GM18868 (cell line): ENCODE results near the gene RHEB.
A peak's percentile ranks its signal among the peaks of the same experiment; 100 is the strongest.

Experiments used
- ATAC-seq: cut with Tn5 transposase; IDR thresholded peaks from one replicate; pipeline ENCODE4 v1.9.1; 2021; ENCODE audit warnings: mild to moderate bottlenecking, moderate library complexity; ENCODE audit not compliant: unreplicated experiment

RHEB gene

DNA sequence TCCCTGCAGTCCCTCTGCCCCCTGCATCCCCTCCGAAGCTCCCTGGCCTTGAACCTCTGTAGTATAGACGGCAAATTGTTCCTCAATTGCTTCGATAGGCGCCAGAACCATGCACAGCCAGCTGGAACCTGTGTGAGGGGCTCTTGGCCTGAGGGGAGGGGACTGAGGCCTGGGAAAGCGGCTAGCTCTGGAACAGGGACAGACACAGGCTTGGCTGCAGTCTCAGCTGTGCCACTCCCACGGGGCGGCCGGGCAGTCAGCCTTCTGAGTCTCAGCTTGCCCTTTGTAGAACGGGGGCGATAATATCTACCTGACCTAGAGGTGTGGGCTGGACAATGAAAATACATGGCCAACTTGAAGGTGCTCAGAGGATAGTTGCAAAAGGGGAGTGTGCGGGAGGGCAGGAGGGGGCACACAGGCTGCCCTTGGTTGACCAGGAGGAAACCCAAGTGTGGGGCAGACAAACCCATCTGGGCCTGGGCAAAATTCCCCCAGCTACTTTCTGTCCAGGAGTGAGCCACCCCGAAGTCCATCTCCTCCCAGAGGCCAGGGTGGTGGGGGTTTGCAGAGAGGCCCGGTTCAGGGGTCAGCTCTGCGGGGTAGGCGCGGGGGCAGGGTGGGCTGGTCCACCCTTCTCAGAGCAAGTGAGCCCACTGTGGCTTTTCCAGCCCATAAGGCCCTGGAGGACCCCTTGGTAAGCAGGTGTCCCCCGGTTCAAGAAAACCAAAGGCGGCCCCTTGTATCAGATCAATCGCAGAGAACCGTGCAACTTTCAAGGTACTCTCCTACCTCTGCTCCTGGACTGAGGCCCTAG lies 84.4 kb downstream of the RHEB start:
- no peak for ATAC-seq

- ATAC-seq: no peak
Measured at GRCh38 chr7:151434549-151434948, 85.1 kb downstream of the RHEB start.

- ATAC-seq: no peak
Measured at GRCh38 chr7:151433721-151434400, 85.8 kb downstream of the RHEB start.

GRCh38 chr7:151432658-151433521 lies 86.8 kb downstream of the RHEB start:
- ATAC-seq: peak; percentile 89

GRCh38 chr7:151431768-151432311 lies 87.9 kb downstream of the RHEB start:
- no peak for ATAC-seq

- no peak for ATAC-seq
Measured at GRCh38 chr7:151431281-151431767, 88.4 kb downstream of the RHEB start.

DNA sequence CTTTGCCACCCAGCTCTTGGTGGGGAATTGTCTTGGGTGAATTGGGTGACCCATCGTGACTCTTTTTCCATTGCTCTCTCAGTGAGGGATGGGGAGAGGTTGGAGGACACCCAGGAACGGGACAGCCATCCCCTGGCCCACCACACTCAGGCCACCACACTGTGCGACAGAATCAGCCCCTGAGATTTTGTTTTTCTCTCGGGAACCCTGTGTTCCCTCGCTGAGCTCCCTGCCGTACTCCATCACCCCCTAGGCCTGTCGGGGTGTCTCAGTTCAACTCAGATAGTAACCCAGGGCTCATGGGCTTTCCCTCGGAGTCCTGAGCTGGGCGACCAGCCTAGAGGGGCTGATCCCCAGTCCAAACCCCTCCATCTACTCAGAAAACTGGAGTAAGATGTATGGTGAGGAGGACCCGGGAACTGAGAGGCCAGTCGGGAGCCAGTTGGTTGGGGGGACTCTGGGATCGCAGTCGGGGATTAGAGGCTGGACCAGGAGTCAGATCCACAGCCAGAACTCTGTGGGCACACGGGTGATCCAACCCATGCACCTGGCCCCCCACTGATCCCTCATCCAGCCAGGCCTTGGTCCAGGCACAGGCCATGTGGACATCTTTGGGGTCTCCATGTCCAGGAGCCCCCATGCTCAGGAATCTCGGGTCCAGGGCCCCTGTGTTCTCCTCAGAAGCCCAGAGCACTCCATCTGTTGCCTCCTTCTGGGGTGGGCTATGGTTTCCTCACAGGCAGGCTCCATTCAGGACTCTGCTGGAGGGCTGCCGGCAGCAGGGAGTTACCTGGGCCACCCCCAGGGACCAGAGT lies 89.1 kb downstream of the RHEB start:
- ATAC-seq: no peak

DNA sequence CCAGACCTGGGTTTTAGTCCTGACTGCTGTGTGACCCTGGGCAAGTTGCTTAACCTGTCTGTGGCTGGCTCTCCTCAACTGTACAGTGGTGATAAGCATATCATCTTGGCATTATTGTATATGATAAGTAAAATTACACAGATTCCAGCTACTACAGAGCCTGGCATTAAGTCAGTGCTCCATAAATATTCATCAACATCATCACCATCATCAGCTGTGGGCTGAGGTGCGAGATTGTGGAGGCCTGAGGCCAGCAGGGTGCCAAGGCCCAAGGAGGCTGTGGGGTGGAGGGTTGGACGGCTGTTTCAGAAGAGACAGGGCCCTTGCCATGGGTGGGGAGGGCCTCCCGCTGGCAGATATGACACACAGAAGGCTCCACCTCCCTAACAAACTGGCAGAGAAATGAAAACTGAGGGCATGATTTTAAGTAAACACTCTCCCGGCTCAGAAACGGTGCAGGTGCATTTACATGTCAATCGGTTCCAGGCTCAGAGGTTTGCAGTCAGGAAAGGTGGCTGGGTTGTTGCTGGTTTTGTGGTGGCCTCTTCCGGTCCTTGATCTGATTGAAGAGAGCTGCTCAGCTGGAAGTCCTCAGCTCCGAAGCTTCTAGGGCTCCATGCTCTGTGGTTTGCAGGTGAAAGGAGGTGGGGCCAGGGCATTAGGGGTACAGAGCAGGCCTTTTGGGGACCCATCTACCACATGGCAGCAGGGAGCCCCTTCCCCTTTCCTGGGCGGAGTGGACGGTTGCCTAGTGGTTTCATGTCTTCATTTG lies 89.9 kb downstream of the RHEB start:
- ATAC-seq: no peak

DNA sequence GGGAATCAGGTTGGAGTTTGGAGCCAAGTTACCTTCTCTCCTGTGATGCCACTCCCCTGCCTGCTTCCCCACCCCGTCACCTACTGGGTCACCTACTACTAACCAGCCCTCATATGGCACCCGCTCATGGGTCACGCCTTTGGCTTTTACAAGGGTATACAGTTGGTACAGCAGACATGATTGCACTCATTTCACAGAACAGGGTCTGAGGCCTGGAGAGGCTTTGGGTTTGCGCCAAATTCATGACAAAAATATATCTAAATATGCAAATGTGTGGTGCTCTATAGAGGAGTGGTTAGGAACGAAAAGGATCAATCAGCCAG lies 90.5 kb downstream of the RHEB start:
- no peak for ATAC-seq

DNA sequence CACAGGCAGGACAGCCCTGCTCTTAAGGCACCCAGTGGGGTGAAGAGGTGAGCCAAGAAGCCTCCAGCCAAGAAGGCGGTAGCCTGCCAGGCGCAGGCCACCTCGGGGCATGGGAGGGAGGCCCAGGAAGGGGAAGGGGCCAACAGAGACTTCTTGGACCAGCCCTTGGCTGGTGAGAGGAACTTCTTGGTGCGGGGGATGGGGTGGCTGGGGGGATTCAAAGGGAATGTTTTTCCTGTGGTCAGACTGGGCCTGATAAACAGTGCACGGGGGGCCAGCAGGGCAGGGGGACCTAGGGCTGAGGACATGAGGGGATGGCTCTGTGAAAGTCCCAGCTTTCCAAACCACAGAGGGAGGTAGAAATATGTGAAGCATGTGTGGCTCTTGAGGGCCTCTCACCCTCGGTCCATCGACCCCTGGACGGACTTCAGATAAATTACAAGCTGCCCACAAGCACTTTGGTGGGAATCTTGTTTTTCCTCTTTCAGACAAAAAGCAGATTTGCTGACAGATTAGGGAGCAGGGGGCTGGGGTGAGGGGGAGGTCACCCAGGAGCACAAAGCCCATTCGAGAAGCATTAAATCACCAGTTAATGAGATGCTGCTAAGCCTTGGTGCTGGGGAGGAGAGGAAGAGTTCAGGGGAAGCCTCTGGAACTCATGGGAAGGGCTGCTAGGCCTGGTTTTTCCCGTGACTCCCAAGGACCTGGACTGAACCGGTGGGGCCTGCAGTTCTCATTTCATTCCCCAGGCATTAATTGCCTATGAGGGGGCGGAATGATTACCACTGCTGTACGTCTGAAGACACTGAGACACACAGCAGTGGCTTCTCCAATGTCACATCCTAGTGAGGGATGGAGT lies 91.1 kb downstream of the RHEB start:
- ATAC-seq: no peak

DNA sequence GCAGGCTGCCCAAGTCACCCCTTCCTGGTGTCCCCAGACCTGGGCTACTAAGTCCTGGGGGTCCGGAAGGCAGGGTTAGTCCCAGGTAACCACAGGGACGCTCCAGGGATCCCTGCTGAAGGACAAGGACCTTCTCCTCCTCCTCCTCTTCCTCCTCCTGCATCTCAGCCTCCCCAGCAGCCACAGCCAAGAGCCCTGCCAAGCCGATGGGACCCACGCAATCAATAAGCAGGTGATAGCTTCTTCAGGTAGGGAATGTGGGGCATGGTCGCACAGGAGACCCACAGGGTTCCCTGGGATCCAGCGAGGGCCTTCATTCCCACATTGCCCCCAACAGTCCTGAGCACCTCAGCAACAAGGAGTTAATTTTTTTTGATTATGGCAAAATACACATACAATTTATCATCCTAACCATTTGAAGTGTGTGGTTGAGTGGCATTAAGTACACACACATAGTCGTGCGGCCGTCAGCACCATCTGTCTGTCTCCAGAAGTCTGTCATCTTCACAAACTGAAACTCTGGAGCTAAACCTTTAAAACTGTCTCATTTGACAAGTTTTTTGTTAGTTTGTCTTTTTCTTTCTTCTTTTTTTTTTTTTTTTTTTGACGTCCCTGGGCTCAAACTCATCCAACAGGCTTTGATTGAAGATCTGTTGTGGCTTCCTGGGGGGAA lies 91.9 kb downstream of the RHEB start:
- ATAC-seq: no peak

DNA sequence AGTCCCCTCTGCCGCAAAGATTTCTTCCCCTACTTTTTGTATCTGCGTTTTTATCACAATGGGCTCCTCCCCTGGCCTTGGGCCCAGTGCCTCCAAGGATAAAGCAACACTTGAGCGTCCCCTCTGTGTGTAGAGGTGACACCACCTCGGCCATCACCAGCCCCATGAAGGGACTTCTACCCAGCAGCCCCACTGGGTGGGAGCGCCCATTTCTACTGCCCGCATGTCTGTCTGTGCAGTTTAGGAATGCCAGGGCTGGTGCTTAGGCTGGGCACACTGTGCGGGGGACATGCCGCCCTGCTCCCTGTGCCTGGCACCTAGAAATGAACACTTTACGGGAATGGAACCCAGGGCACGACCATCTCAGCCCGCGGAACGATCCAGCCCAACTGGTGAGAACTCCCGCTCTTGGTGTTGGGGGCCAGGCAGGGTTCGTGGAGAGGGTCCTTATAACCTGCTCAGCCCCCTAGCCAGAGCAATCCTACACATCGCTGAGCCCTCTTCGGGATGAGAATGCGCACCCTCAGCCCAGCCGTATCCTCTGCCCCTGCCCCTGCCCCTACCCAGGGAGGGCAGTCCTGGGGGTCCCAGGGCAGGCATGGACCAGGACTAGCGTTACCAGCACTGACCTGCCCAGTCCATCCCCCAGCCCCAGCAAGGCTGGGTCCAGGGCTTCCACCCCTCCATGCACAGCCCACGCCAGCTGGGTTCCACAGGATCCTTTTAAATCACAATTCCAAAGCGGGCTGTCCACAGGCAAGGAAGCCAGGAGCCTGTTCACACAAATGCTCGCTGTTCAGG lies 92.6 kb downstream of the RHEB start:
- ATAC-seq: no peak

DNA sequence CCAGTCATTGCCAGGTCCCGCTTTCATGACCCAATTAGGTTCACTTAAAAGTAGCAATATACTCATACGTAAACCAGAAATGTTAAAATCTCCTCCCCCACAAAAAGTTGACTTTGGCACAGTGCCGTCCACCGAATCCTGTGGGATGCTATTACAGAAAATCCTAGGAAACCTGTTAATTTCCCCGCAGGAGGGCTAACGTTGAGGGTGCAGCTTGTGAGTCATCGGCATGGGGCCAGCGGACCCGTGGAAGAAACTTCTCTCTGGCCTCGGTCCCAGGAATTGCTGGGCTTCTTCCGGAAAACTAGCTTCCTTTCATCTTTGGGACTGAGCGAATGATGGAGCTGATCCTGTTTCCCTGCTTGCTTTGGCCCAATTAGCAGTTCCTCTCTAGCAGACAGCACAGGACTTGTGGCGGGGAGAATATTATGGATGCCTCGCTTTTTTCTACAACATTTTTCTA lies 93.2 kb downstream of the RHEB start:
- no peak for ATAC-seq

- ATAC-seq: no peak
Measured at GRCh38 chr7:151425670-151426440, 93.8 kb downstream of the RHEB start.

GRCh38 chr7:151424799-151425198 lies 94.9 kb downstream of the RHEB start:
- ATAC-seq: no peak

DNA sequence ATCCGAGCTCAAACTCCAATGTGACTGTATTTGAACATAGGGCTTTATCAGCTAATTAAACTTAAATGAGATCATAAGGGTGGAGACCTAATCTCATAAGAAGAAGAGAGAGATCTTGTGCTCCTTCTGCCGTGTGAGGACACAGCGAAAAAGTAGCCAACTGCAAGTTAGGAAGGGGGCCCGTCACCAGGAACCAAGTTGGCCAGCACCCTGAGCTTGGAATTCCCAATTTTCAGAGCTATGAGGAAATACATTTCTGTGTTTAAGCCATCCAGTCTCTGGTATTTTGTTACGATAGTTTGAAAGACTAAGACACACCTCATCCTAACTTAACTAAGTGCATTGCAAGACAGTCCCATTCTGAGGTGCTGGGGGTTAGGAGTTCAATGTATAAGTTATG lies 95.8 kb downstream of the RHEB start:
- ATAC-seq: no peak
